Activated naive CD4-positive, alpha-beta T cell treated with anti-CD3 and anti-CD28 coated beads for 36 hours (primary cell): ENCODE measurements around the gene NKX2-2. TPM values are rescaled to one million over a fixed set of nuclear protein-coding genes. Genes with fewer than 3 reads are reported as not detected.
"Not testable (repeated sequence)": the region's sequence is repeated elsewhere in the genome, so short reads cannot be mapped to it uniquely, and the experiment has no call there.

ENCODE experiments used
- CTCF ChIA-PET: fragments of 350-600 bp; sonication (Branson Sonifier 250); formaldehyde crosslinking; loops from one replicate; lab custom pipeline; 2021; ENCODE audit warnings: antibody characterized with exemption; lab: Charles Lee
- DNase-seq: peaks from one replicate; pipeline ENCODE4 v3.0.0-alpha.2; 2020
- H3K27ac Mint-ChIP-seq: one replicate; pipeline ENCODE4 v1.8.0; 2021; ENCODE audit warnings: mild to moderate bottlenecking, mixed read lengths
- H3K27me3 Mint-ChIP-seq: one replicate; pipeline ENCODE4 v1.8.0; 2021; ENCODE audit warnings: low read depth, mixed read lengths
- H3K36me3 Mint-ChIP-seq: one replicate; pipeline ENCODE4 v1.8.0; 2021; ENCODE audit warnings: low read depth, mixed read lengths
- H3K4me1 Mint-ChIP-seq: one replicate; pipeline ENCODE4 v1.8.0; 2021; ENCODE audit warnings: low read depth, mixed read lengths
- H3K4me3 Mint-ChIP-seq: one replicate; pipeline ENCODE4 v1.8.0; 2021; ENCODE audit warnings: mild to moderate bottlenecking, moderate library complexity, mixed read lengths
- H3K9me3 Mint-ChIP-seq: one replicate; pipeline ENCODE4 v1.8.0; 2021; ENCODE audit warnings: mixed read lengths
- intact Hi-C: fragments of 100-400 bp; cut with micrococcal nuclease; formaldehyde crosslinking; loops from one replicate; pipeline ENCODE4 v1.15.1; 2023
- total RNA-seq, 2 experiments: library from RNA; stranded (reverse); gene quantifications; one replicate each; pipeline ENCODE4 v1.2.3, GENCODE V29; 2021

NKX2-2 gene
- total RNA-seq, 2 experiments from 2014 or later: not detected

DNA sequence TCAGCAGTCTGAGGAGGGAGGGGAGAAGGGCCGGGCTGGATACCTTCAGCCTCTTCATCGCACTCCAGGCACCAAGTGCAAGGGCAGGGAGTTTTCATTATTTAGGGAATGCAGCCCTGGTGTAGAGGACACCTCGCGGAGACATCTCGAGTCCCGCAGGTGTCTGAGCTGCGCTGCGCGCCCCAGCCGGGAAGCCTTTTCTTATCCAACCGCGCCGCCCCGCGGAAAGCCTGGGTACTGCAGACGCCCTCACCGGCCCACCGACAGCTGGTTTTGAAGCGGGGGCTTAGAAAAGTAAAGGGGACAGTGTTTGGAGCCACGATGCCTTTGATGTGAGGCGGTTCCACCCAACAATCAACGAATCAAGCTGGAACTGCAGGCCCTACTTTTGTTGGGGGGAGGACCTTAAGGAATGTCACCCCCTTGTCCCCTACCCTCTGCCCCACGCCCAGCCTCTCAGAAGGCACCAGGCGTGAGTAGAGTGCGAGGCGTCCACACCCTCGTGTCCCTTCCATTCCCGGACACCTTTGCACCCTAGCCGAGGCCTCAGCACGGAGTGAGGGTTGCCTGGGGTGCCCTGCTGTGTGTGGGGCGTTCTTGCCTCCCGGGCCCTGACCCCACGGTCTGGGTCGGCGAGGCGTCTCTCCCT, 8.6 kb downstream of the NKX2-2 start:
- Mint-ChIP-seq H3K27ac (no peak overlapping the region), H3K9me3 (no peaks in the 10 kb centered on the region), H3K36me3 (peaks cover 4% of the 10 kb centered on the region), H3K27me3 (peaks cover 53% of the 10 kb centered on the region), H3K4me1 (peaks cover 28% of the 10 kb centered on the region), H3K4me3 (peak overlapping the region; percentile 62)
- DNase-seq: peak; percentile 82
- intact Hi-C loops: loop anchor here (1.0 to 5.0 kb wide), 7 partner anchors 67 to 1138 kb away; partner anchors contain the start of genes INSM1 and XRN2
- CTCF ChIA-PET: interaction anchor here (0.6 to 4.0 kb wide), 34 partner anchors 10 to 652 kb away, joined by 3 to 110 read pairs (median 4); no protein-coding TSS in a partner anchor

DNA sequence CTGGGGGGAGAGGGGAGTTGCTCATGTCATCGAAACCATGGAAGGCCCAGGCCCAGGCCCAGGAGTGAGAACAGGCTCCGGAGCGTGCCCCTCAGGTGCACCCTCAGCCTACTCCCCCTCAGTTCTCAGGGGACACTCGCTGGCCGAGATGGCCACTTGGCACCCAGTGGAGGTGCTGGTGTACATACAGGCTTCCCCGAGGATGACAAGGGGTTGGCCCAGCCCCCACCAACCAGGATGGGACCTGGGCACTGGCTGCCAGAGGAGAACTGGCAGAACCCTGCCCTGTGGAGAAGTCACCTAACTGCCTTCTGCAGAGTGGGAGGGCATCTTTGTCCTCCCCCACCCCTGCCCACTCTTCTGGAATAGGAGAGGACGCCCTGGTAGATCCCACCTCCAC, 9.5 kb downstream of the NKX2-2 start:
- Mint-ChIP-seq H3K27me3 (peaks cover 44% of the 10 kb centered on the region), H3K36me3 (peaks cover 4% of the 10 kb centered on the region), H3K4me1 (peaks cover 21% of the 10 kb centered on the region), H3K4me3 (no peak overlapping the region), H3K9me3 (no peaks in the 10 kb centered on the region), H3K27ac (no peak overlapping the region)
- CTCF ChIA-PET: interaction anchor here (0.6 to 9.0 kb wide), 23 partner anchors 9 to 651 kb away, joined by 3 to 110 read pairs (median 4); no protein-coding TSS in a partner anchor
- intact Hi-C loops: loop anchor here (2.0 kb wide), 1 partner anchor 110 kb away; no protein-coding TSS in a partner anchor
- no peak for DNase-seq

GRCh38 chr20:21503345-21503744, 10.5 kb downstream of the NKX2-2 start:
- H3K4me3 Mint-ChIP-seq: no peak overlapping the region
- H3K9me3 Mint-ChIP-seq: no peaks in the 10 kb centered on the region
- intact Hi-C loops: no loop called here
- peaks cover 18% of the 10 kb centered on the region for H3K4me1 Mint-ChIP-seq
- peaks cover 4% of the 10 kb centered on the region for H3K36me3 Mint-ChIP-seq
- CTCF ChIA-PET: interaction anchor here (0.7 to 9.0 kb wide), 11 partner anchors 60 to 666 kb away, joined by 3 to 83 read pairs (median 4); no protein-coding TSS in a partner anchor
- no peak overlapping the region for H3K27ac Mint-ChIP-seq
- no peak for DNase-seq
- peaks cover 40% of the 10 kb centered on the region for H3K27me3 Mint-ChIP-seq

DNA sequence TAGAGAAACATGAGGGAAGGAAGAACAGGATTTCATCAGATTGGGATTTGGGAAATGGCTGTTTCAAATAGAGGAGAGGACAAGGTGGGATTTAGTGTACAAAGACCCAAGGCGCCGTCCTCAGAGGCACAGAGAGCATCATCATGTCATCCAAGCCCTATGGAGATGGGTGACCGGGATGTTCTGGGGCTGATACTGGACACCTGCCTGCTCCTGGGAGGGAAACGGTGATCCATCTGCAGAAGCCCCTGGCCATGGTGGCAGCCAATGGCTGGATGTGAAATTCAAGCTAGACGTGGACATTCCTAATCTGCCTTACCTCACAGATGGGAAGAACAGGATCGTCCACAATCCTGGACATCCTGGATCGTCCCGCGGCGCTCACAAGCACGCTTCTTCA, 12.7 kb downstream of the NKX2-2 start:
- H3K4me3 Mint-ChIP-seq: no peak overlapping the region

GRCh38 chr20:21500599-21500998, 13.3 kb downstream of the NKX2-2 start:
- H3K4me1 Mint-ChIP-seq: peaks cover 7% of the 10 kb centered on the region
- peaks cover 27% of the 10 kb centered on the region for H3K27me3 Mint-ChIP-seq
- DNase-seq: no peak
- intact Hi-C loops: no loop called here
- CTCF ChIA-PET: interaction anchor here (9.0 kb wide), 1 partner anchor 264 kb away, joined by 83 read pairs; no protein-coding TSS in a partner anchor
- no peaks in the 10 kb centered on the region for H3K9me3 Mint-ChIP-seq
- H3K36me3 Mint-ChIP-seq: peaks cover 4% of the 10 kb centered on the region
- H3K4me3 Mint-ChIP-seq: no peak overlapping the region
- H3K27ac Mint-ChIP-seq: no peak overlapping the region

More for the DNA sequence above, 12.7 kb downstream of the NKX2-2 start:
- Mint-ChIP-seq H3K4me1 (peaks cover 7% of the 10 kb centered on the region), H3K36me3 (peaks cover 4% of the 10 kb centered on the region), H3K9me3 (no peaks in the 10 kb centered on the region), H3K27ac (no peak overlapping the region), H3K27me3 (peaks cover 27% of the 10 kb centered on the region)
- CTCF ChIA-PET: interaction anchor here (9.0 kb wide), 1 partner anchor 265 kb away, joined by 83 read pairs; no protein-coding TSS in a partner anchor
- no peak for DNase-seq
- intact Hi-C loops: no loop called here

DNA sequence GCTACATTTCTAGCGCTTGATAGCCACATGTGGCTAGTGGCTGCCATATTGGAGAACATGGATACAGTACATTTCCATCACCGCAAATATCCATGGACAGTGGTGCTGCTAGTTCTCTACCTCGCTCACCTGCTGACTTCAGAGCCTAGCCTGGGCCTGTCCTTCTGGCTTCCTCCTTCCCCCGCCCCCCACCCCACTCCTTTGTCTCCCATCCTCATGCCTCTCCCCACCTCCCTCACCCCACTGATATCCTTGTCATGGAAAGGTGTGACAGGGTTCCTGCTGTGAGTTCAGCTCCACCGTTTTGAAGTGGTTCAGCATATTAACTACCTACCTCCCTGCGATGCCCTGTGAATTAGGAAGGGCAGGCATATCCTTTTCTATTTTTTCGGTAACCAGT, 14.2 kb downstream of the NKX2-2 start:
- DNase-seq: no peak
- CTCF ChIA-PET: interaction anchor here (0.8 to 9.0 kb wide), 2 partner anchors 106 to 263 kb away, joined by 3 to 83 read pairs; no protein-coding TSS in a partner anchor
- H3K4me3 Mint-ChIP-seq: no peak overlapping the region
- intact Hi-C loops: no loop called here
- H3K4me1 Mint-ChIP-seq: peaks cover under 1% of the 10 kb centered on the region
- H3K27ac Mint-ChIP-seq: no peak overlapping the region
- H3K36me3 Mint-ChIP-seq: peaks cover 4% of the 10 kb centered on the region
- H3K27me3 Mint-ChIP-seq: peaks cover 20% of the 10 kb centered on the region
- no peaks in the 10 kb centered on the region for H3K9me3 Mint-ChIP-seq

DNA sequence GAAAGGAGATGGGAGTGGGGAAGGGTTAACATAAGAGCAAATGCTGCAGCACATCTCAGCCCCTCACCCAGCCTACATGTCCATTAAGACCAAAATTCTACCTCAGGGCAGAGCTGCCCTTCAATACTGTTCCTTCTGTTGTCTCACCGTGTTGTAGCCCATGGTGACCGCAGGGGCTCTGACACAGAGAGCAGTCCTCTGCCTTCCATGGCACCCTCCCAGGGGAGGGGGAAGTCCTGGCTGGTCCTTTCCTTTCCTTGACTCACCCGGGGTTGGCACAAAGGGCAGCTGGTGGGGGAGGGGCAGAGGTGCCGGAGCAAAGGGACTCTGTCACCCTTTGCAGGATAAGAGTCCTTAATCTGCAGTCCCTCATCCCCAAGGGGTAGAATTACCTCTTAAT, 15.2 kb downstream of the NKX2-2 start:
- peaks cover 2% of the 10 kb centered on the region for H3K36me3 Mint-ChIP-seq
- H3K9me3 Mint-ChIP-seq: no peaks in the 10 kb centered on the region
- no peak overlapping the region for H3K4me3 Mint-ChIP-seq
- no peak for DNase-seq
- no peak overlapping the region for H3K27ac Mint-ChIP-seq
- peaks cover 22% of the 10 kb centered on the region for H3K27me3 Mint-ChIP-seq
- intact Hi-C loops: no loop called here
- CTCF ChIA-PET: interaction anchor here (0.8 to 9.0 kb wide), 2 partner anchors 105 to 262 kb away, joined by 3 to 83 read pairs; no protein-coding TSS in a partner anchor
- H3K4me1 Mint-ChIP-seq: no peaks in the 10 kb centered on the region

DNA sequence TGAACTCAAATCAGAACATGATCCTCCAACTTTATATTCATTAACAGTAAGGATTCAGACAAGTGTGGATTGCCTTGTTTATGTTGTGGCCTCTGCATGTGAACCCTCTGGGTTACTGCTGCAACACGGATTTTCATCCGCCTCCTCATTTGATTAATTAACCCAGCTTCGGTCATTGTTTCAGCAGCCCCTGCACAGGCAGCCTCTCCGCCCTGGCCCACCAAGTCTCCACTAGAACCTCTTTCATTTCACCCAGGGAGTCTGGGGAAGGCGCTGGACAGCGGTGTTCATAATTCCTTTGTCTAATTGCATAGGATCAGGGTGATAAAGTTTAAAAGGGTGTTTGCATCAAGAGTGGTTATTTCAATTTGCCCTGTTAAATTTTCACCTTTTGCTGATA, 15.7 kb downstream of the NKX2-2 start:
- Mint-ChIP-seq H3K27ac (no peak overlapping the region), H3K9me3 (no peaks in the 10 kb centered on the region), H3K27me3 (peaks cover 22% of the 10 kb centered on the region), H3K4me1 (no peaks in the 10 kb centered on the region), H3K36me3 (peaks cover 2% of the 10 kb centered on the region), H3K4me3 (no peak overlapping the region)
- no peak for DNase-seq
- intact Hi-C loops: no loop called here
- CTCF ChIA-PET: interaction anchor here (9.0 kb wide), 1 partner anchor 262 kb away, joined by 83 read pairs; no protein-coding TSS in a partner anchor

DNA sequence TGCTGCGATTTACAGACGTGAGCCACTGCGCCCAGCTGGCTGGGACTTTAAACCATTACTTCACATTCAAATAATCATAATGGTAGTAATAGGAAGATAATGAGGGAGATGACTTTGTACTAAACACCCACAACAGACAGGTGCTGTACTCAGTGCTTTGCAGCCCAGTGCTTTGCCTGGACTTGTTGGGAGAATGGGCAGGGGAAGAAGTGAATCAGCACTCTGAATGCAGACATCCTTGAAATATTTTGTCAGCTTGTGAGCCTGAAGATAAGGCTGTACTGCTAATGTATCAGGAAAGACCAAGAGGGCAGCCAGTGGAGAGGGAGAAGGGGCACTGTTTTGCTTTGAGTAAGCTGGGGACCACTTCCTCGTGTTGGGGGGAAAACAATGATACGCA, 17.4 kb downstream of the NKX2-2 start:
- no peak for DNase-seq
- Mint-ChIP-seq H3K27ac (no peak overlapping the region), H3K4me3 (no peak overlapping the region), H3K36me3 (no peaks in the 10 kb centered on the region), H3K4me1 (no peaks in the 10 kb centered on the region), H3K9me3 (no peaks in the 10 kb centered on the region), H3K27me3 (peaks cover 18% of the 10 kb centered on the region)
- CTCF ChIA-PET: interaction anchor here (9.0 kb wide), 1 partner anchor 260 kb away, joined by 83 read pairs; no protein-coding TSS in a partner anchor
- intact Hi-C loops: no loop called here

DNA sequence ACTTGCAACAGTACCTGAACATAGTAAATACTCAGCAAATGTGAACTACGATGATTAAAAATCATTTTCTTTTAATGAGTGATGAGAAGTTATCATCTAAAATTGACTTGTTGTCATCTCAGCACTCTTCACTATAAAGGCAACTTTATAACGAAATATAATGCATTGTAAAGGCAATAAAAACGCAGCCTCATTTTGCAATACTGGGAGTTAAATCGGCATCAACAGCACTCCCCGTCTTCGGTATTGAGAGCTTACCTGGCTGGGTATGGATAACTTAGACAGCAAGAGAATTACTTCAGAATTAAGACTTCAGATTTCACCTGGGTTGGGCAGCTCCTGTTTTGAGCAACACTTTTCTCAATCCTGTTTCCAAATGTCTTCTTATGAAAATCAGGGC, 20.8 kb downstream of the NKX2-2 start:
- Mint-ChIP-seq H3K27me3 (peaks cover 24% of the 10 kb centered on the region), H3K9me3 (no peaks in the 10 kb centered on the region), H3K27ac (no peak overlapping the region), H3K36me3 (no peaks in the 10 kb centered on the region), H3K4me3 (no peak overlapping the region), H3K4me1 (no peaks in the 10 kb centered on the region)
- no peak for DNase-seq
- intact Hi-C loops: no loop called here
- CTCF ChIA-PET: no interaction called here

DNA sequence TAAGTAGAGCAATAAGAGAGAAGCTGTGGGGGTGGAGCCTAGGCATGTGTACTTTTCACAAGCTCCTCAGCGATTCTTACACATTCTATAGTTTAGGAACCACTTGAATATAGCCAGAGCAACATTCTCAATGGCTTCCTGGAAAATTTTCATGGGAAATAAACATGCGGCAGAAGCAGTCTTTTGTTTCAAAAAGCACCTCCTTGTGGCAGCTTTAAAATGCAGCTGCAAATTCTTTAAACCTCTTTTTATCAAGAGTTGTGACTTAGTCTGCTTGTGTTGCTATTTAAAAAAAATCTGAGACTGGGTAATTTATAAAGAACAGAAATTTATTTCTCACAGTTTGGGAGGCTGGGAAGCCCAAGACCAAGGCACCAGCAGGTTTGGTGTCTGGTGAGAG, 23.8 kb downstream of the NKX2-2 start:
- no peaks in the 10 kb centered on the region for H3K9me3 Mint-ChIP-seq
- H3K36me3 Mint-ChIP-seq: no peaks in the 10 kb centered on the region
- H3K27ac Mint-ChIP-seq: no peak overlapping the region
- intact Hi-C loops: no loop called here
- no peak for DNase-seq
- H3K27me3 Mint-ChIP-seq: peaks cover 24% of the 10 kb centered on the region
- H3K4me3 Mint-ChIP-seq: no peak overlapping the region
- no peaks in the 10 kb centered on the region for H3K4me1 Mint-ChIP-seq
- CTCF ChIA-PET: no interaction called here

GRCh38 chr20:21480144-21480543, 33.7 kb downstream of the NKX2-2 start:
- H3K36me3 Mint-ChIP-seq, H3K27ac Mint-ChIP-seq, DNase-seq, CTCF ChIA-PET, H3K4me1 Mint-ChIP-seq, H3K9me3 Mint-ChIP-seq, H3K4me3 Mint-ChIP-seq, intact Hi-C loops: not testable (repeated sequence)
- peaks cover 34% of the 10 kb centered on the region for H3K27me3 Mint-ChIP-seq
